ENCODE measurements around the gene GLI2.

The GLI2 gene

DNA sequence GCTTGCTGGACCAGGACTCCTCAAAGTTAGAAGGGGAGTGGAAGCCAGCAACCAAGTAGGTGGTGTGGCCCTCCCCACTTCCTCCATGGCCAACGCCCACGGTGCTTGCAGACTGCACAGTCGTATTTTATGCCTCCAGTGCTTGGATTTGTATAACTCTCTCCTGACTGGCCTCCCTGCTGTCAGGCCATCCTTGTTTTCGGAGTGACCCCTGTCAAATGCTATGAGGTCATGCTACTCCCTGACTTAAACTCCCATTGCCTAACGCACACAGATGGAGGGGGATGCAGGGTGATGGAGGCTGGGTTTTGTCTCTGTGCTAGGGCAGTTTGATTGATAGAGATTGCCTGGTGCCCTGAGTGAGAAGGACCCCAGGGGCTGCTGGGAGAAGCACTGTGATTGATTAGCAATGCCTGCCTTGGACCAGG, 36.1 kb downstream of the GLI2 start:
- DNase-seq = no peak

DNA sequence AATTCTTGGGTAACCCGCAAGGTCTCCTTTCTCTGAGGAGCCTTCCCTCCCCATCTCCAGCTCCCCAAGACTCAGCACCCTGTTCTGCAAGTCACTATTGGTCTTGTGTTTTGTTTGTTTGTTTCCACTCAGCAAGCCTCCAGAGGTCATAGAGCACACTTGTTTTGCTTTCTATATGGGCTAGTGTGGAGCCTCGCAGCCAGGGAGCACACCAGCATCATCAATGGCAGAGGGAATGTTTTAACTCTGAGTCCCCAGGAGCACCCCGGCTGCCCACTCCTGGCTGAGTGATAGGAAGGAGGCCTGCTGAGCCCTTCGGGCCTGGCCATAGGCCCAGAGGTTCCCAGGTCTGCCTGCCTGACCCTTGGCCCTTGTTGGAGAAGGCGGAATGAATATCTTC, 36.6 kb downstream of the GLI2 start:
- DNase-seq = no peak

DNA sequence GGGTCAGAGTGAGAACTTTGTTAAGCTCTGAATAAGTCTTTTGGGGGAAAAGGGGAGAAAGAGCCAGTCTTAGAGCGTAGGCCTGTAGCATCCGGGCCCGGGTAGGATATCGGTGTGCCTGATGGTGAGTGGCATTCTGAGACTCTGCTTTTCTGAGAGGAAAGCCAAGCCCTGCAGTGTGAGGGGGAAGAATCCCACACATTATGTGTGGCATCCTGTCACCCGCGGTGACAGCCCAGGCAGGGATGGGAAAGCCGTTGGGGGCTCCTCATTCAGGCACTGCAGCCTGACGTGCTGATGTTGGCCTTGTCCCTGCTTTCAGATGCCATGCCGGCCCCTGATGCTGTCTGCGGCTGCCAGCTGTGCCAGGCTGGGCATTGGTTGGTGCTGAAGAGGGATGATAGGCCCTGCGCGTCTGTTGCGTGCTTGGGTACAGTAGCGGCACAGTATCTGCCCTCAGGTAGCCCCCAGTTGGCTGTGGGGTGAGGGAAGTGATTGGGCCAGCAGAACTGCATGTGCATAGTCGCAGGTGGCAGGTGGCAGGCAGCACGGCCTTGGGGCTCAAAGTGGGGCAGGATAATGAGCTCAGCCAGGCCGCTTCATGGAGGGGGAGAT, 37.6 kb downstream of the GLI2 start:
- no peak for DNase-seq

DNA sequence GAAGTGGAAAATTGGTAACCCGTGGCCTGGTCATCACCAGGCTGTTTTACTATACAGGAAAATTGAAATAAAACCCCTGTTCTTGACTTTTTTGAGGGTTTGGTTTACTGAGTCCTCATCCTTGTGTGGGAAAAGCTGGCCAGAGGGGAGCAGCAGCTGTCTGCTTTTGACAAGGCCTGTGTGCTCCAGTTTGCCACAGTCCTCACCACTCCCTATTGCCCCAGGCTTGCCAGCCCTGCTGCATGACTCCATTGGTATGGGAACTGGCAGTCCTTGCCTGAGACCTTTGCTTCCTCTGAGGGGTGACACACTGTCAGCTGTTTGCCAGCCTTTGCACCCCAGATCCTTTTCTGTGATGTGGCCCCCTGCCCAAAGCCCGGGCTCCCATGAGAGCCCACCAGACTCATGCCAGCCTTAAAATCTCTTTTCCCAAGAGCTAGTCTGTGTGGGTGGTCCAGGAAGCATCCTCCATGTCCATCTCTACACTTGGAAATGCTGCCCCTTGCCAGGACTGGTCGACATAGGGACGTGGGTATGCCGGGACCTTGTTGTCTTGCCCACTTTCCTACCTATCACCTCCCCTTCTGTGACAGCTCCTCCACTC, 39.0 kb downstream of the GLI2 start:
- no peak for DNase-seq

DNA sequence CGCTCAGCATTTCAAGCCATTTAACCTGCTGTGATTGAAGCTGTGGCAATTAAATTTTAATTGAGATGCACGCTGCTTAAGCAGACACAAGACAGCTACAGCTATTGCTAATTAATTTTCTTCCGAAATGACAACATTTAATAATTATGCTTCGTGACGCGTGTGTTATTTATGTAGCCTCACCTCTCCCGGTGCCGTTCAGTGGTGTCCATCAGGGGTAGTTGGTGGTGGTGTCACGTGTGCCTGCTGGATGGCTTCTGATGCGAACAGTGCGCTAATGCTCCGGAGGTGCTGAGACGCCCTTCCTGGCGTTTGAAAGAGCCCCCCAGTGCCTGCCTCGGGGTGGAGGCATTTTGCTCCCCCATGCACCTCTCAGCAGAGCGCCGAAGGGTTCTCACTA, 39.5 kb downstream of the GLI2 start:
- no peak for DNase-seq

DNA sequence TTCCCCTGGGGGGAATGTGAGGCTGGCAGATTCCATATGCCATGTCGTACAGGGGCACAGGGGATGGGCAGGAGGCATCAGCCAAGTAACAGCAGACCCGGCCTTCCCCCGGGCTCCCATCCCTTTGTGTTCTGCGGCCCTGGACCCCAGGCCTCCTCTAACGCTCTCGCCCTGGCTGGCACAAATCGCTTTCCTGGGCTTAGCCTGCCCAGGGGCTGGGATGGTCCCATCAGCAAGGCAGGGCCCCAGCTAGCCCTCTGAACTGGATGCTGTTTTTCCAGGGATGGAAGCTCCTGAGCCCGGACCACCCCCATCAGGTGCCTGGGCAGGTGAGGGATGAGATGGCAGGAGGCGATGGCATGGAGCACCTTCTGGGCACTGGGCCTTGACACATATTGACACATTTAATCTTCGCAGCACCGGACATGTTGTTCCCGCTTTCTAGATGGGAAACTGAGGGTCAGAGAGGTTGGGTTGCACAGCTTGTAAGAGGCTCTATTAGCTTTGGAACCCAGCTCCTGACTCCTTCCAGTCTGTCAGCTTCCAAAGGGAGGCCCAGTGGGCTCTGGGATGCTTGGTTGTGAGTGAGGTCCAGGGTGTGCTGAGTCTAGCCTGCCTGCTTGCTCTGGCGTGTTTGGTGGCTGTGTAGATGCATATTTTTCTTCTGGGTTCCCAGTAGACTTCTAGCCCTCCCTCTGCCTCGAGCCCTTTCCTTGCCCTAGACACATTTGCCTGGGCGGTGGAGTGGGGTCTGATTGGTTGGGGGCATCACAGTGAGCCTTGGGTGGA, 40.3 kb downstream of the GLI2 start:
- DNase-seq = no peak

DNA sequence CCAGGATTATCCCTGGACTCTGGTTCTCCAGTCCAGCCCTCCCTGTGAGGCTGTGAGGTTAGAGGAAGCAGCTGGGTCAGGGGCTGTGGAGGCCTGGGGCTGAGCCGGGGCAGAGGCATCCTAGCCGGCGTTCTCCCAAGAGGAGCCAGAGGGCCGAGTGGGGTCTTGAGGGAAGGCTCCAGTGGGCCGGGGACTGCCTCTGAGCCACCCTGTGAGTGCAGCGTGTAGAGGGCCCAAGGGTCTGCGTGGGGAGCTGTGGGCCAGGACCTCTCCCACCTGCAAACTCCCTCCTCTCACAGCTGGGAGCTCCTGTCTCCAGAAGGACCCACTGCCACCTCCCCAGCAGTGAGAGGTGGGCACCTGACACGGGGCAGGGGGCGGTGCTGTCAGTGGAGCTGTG, 41.0 kb downstream of the GLI2 start:
- DNase-seq = no peak

DNA sequence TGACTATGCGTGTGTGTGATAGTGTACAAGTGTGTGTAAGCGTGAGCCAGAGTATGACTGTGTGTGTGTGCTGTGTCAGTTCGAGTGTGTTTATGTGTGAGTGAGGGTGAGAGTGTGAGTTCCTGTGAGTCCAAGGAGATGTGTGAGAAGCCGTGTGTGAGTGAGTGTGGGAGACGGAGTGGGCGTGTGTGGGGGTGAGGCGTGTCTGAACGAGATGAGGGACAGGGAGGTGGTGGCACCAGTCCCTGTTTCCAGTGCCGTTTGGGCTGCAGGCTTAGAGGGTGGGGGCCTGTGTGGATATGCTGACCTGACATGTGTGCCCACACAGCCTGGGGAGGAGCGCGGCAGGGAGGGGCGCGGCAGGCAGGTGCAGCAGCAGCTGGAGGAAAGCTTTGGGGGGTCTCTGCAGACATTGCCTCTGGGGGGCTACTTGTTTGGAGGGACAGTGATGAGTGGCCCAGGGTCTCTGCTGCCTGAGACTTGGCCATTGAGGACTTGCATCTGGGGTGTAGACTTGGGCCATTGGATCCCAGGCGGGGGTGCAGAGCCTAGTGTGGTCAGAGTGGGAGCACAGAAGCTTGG, 41.6 kb downstream of the GLI2 start:
- DNase-seq = no peak

DNA sequence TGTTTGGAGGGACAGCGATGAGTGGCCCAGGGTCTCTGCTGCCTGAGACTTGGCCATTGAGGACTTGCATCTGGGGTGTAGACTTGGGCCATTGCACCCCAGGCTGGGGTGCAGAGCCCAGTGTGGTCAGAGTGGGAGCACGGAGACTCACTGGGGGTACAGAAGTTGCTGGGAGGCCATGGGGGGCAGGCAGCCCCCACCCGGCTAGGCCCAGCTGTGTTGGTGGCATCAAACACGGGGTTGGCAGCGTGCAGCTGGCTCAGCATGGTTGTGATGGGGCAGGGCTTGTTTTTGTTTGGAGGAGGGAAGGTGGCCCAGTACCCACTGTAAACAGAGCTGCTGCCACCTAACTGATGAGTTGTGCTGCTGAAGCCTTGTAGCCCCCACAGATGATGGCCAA, 42.1 kb downstream of the GLI2 start:
- no peak for DNase-seq

DNA sequence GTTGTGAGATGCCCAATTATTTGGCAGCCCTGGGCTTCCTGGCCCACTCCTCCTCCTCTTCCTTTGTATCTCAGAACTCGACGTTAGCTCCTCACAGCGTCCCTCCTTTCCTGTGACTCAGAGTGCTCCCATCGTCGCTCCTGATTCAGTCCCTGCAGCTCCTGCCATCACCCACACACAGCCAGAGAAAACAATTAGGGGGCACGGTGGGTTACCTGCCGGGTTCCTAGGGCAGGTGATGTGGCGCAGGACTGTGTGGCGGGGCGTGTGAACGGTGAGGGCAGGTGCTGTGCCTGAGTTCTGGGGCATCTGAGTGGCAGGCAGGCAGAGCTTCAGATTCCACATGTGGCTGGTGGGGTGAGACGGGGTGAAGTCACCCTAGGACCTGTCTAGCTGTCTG, 42.6 kb downstream of the GLI2 start:
- DNase-seq = no peak

DNA sequence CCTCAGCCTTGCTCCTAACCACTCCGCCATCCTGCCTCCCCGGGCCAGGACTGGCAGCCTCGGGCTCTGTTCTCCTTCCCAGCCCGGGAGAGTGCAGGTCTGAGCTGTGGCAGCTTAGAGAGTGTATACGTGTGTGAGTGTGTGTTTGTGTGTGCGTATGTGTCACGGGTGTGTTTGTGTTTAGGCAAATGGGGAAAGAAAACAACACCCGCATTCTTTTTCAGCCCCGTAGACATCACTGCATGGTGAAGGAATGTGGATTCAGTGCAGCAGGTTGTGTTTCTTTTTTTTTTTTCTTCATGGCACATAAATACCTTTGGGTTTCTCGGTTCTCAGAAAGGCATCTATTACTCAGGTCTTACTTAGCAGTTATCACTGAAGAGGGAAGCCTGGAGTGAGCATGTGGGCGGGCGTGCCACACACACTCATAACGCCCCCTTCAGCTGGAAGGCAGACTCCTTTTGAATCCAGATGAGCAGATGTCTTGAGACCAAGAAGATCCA, 44.2 kb downstream of the GLI2 start:
- no peak for DNase-seq

DNA sequence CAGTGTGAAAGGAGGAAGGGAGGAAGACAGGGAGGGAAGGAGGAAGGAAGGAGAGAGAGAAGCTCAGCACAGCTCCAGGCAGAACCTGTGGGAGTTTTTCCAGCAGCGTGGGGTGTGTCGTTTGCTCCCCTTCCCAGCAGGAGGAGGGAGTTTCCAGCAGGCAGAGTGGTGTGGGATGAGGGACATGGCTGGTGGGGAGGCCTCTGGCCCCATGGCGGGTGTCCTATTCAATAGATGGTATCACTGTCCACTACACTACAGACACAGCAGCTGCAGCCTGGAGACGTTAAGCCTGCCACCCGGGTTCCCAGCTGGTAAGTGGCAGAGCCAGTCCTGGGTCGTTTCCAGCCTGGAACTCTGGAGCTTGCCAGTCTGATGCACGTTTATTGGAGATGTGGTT, 44.7 kb downstream of the GLI2 start:
- DNase-seq = no peak

DNA sequence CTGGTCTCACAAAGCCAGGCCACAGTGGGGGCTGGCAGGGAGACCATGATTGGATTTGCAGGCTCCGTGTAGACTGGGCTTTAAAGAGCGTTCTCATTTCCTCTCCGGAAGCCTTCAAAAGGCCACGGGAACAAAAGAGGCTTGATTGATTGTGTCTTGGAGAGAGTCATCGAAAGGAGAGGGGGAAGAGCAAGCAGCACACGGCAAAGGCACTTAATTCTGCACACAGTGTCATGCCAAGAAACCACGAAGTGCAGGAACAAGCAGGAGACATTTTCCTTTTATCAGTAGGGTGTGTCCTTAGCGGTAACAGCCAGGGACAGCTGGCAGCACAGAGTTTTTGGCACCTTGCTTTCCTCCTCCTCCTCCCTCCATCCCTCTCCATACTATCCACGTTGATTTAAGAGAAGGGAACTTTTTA, 47.7 kb downstream of the GLI2 start:
- DNase-seq = no peak

DNA sequence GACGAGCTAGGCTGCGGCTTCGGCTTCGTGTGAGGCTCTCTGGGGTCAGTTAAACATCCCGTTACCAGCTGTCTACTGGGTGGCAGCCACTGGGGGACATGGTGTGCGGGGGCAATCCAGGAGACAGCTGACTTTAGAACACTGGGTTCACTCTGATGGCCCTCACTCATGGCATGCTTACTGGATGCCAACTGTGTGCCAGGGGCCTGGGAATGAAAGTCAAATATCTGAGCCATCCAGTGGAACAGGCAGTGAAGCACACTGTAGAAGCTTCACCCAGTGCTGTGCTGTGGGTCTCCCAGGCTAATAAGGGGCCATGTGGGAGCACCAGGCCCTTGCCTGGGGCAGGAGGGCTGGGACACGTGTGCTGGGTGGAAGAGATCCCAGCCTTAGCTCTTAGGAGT, 48.3 kb downstream of the GLI2 start:
- DNase-seq = no peak

Measured in CD4-positive, alpha-beta T cell treated with Interleukin-15 for 1 hour (primary cell).